Pancreas (tissue), 10 donors: ENCODE data around the gene RPTOR. TPM values are rescaled to one million over a fixed set of nuclear protein-coding genes. Genes with fewer than 3 reads are reported as not detected.

Experiments used
- ATAC-seq, 4 donors: fragments of 200-7000 bp; cut with Tn5 transposase; one replicate each; pipeline versions ENCODE4 v1.8.0 to v1.9.1; 2020; ENCODE audit warnings: mild to moderate bottlenecking in 4 of 4, moderate library complexity in 4 of 4
- DNase-seq, 6 donors: peaks; one replicate each; pipeline ENCODE4 v3.0.0-alpha.2; 2020
- FAIRE-seq: peaks from 2 replicates; lab custom pipeline; 2012; peaks lifted over from hg19 to GRCh38; lab: Jason Lieb, UNC
- H3K27ac ChIP-seq, 4 donors: fragments of 200-600 bp; sonication (generic); 1 replicate in 3 of 4; 2 replicates in 1 of 4; pipeline versions ENCODE4 v1.5.0 to v1.8.0; 2020
- H3K27me3 ChIP-seq, 4 donors: fragments of 200-600 bp; one replicate each; pipeline ENCODE4 v1.8.0; 2021
- H3K36me3 ChIP-seq, 3 donors: fragments of 200-600 bp; sonication (generic) in 1 of 3; one replicate each; pipeline versions ENCODE4 v1.5.0 to v1.8.0; 2020 to 2021
- H3K4me1 ChIP-seq, 3 donors: fragments of 200-600 bp; one replicate each; pipeline ENCODE4 v1.8.0; 2021
- H3K4me3 ChIP-seq, 4 donors: fragments of 200-600 bp; sonication (generic) in 2 of 4; one replicate each; pipeline versions ENCODE4 v1.5.0 to v1.8.0; 2020 to 2021
- H3K9me3 ChIP-seq, 4 donors: fragments of 200-600 bp; one replicate each; pipeline ENCODE4 v1.8.0; 2021
- WGBS, 2 donors: extraction: QIAGEN DNeasy Blood & Tissue Kit; methylation state at CpG; one replicate each; pipeline ENCODE4 v1.1.7; 2013; 5-methylcytosine and 5-hydroxymethylcytosine counted together
- intact Hi-C, 3 donors: fragments of 100-400 bp; cut with DNase I; formaldehyde crosslinking; loops; one replicate each; pipeline versions ENCODE4 v1.11.1 to v1.14.2; 2022
- polyA plus RNA-seq, 2 donors: library from polyadenylated mRNA; stranded (reverse); fragments of 200-250 nt; gene quantifications; one replicate each; pipeline ENCODE4 v1.2.3, GENCODE V29; 2013
- total RNA-seq, 6 donors: library from RNA; stranded (reverse); fragmentation: NEBNext Ultra II Directional in 4 of 6; extraction: Animal tissue kit (Norgen Biotek cat#: 25700) in 4 of 6; gene quantifications; one replicate each; pipeline versions ENCODE4 v1.2.1 to v1.2.4, GENCODE V29; 2021 to 2023
- TF ChIP-seq, protein P1 (sequence below), 4 donors: fragments of 200-600 bp; sonication (generic) in 3 of 4; IDR thresholded peaks; one replicate each; pipeline versions ENCODE4 v1.5.0 to v1.8.0; 2021; ENCODE audit warnings: antibody characterized with exemption in 4 of 4
- donor health status: healthy with polysubstance abuse.
- donor health status: DM: no; HTN: no; CAD: no; lungs with moderate emphysema.
- donor health status: DM: no; HTN: no; CAD: no.
- donor health status: control.
- donor health status: control.
- donor health status: Bipolar disorder and iron deficiency.
- donor health status: DM: yes; HTN: yes; CAD: no.
- donor health status: DM: no; HTN: no; CAD: no.
- donor health status: DM: no; HTN: no; CAD: no.
- donor health status: DM: yes; HTN: yes; CAD: no.

The RPTOR gene
- total and polyA plus RNA-seq, 8 donors, result 5.0 to 18.9 (median 13.2) TPM

DNA sequence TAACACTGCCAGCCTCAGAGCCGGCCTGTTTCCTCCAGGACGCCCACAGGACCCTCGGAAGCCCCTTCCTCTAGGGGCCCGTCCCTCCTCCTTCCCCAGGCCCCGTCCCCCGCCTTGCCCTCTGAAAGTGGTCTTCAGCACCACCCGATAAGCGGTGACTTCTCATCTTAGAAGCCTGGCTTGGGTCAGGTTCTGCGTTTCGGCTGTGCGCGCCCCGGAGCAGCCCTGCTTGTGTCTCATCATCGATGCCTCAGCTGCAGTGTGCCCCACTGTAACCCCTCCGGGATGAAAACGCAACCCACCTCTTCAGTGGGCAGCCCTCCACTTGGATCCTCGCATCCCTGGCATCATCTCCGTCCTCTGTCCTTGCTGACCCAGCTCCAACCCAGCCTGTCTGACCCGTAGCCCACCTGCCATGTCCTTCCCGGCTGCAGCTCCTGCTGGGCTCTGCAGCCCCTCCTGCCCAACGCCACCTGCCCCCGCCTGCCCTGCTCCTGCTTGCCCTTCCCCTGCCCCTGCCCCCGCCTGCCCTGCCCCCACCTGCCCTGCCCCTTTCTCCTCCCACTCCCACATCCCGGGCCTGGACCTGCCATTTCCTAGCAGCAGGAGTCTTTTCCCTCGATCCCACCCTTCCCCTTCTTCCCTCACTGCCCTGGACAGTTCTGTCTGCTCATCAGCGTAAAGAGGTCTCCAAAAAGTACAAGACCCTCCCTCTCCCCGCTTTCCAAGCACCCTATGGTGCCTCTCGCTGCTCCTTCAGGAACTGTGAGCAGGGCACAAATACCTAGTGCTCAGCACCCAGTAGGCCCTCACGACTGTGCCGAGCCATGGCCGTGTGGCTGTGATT, 334.5 kb downstream of the RPTOR start:
- TF ChIP-seq, protein P1, sequence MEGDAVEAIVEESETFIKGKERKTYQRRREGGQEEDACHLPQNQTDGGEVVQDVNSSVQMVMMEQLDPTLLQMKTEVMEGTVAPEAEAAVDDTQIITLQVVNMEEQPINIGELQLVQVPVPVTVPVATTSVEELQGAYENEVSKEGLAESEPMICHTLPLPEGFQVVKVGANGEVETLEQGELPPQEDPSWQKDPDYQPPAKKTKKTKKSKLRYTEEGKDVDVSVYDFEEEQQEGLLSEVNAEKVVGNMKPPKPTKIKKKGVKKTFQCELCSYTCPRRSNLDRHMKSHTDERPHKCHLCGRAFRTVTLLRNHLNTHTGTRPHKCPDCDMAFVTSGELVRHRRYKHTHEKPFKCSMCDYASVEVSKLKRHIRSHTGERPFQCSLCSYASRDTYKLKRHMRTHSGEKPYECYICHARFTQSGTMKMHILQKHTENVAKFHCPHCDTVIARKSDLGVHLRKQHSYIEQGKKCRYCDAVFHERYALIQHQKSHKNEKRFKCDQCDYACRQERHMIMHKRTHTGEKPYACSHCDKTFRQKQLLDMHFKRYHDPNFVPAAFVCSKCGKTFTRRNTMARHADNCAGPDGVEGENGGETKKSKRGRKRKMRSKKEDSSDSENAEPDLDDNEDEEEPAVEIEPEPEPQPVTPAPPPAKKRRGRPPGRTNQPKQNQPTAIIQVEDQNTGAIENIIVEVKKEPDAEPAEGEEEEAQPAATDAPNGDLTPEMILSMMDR (IDR thresholded peaks at IDR 0.05), result no peak
- Histone ChIP-seq H3K36me3 (peaks cover 0 to 6% (median 6%) of the 10 kb centered on the region in 3 donors), H3K27me3 (no peaks in the 10 kb centered on the region), H3K4me3 (no peak overlapping the region), H3K4me1 (no peaks in the 10 kb centered on the region), H3K9me3 (no peaks in the 10 kb centered on the region), H3K27ac (no peak overlapping the region)
- no peak for FAIRE-seq
- WGBS, 2 donors, result 90 to 93% methylated on average over 31 of the region's 31 CpGs
- ATAC-seq, result no peak
- peak in 2 of 6 donors; percentile 7 to 23 for DNase-seq
- intact Hi-C loops, result no loop called here

DNA sequence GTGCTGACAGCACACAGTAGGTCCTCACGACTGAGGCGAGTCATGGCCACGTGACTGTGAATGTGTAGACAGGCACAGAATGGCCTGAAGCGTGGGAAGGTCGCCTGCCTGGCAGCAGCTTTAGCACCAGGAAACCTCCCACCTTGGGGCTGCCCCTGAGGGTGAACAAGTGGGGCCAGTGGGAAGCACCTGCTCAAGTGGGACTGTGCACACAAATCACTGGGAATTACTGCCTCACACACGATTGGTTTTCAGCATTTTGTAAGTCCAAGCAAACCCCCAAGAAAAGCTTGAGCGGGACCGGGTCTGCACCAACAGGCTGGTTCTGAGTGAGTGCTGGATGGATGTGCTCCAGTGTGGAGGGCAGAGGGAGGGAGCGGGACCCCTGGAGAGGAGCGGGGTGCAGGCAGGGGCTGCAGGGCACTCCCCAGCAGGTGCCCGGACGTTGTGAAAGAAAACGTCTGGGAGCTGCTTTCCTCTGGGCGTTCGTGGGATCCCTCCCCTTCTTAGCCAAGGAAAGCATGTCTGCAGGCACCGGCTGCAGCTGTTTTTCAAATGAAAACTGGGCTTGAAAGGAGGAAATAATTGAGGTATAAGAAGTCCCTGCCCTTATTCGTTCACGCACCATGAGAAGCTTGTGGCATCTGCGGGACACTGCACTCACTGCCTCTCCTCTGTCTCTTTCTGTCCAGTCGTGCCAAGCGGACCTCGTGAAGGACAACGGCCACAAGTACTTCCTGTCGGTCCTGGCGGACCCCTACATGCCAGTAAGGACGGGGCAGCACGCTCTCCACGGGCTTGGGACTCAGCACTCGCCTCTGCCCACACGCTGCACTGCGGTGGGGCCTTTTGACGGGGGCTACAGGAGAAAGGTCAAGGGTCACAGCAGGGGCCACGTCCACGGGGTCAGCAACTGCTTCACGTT, 335.3 kb downstream of the RPTOR start:
- no peaks in the 10 kb centered on the region for H3K4me1 ChIP-seq
- FAIRE-seq (no peak), DNase-seq (peak in 2 of 6 donors; percentile 13 to 40), ATAC-seq (no peak)
- H3K4me3 ChIP-seq, result no peak overlapping the region
- intact Hi-C loops, result no loop called here
- H3K9me3 ChIP-seq, result no peaks in the 10 kb centered on the region
- 86 to 90% methylated on average over 35 of the region's 35 CpGs for WGBS, 2 donors
- TF ChIP-seq, protein P1 (IDR thresholded peaks at IDR 0.05), result no peak
- no peaks in the 10 kb centered on the region for H3K27me3 ChIP-seq
- no peak overlapping the region for H3K27ac ChIP-seq
- H3K36me3 ChIP-seq, result peaks cover 4 to 6% (median 6%) of the 10 kb centered on the region in 3 donors

DNA sequence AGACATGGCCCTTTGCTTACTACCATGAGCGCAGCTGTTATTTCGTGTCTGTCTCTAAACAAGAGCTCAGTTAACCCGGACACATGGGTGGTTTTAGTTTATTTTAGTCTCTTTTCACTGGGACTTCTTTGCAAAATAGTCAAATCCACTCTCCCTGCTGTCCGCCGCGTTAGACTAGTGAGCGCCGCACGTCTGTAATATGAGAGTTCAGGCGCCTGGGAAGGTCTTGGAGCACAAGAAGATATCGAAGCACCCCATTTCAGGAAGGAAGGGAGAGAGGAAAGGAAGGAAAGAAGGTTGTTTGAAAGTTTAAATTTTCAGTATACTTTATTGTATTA, 336.0 kb downstream of the RPTOR start:
- no peak for FAIRE-seq
- H3K4me3 ChIP-seq, result no peak overlapping the region
- no peaks in the 10 kb centered on the region for H3K27me3 ChIP-seq
- no peak overlapping the region for H3K27ac ChIP-seq
- H3K36me3 ChIP-seq, result peaks cover 6 to 9% (median 6%) of the 10 kb centered on the region in 3 donors
- 93 to 95% methylated on average over 11 of the region's 11 CpGs for WGBS, 2 donors
- intact Hi-C loops, result no loop called here
- H3K9me3 ChIP-seq, result no peaks in the 10 kb centered on the region
- DNase-seq, result no peak
- TF ChIP-seq, protein P1 (IDR thresholded peaks at IDR 0.05), result no peak
- no peaks in the 10 kb centered on the region for H3K4me1 ChIP-seq
- no peak for ATAC-seq

DNA sequence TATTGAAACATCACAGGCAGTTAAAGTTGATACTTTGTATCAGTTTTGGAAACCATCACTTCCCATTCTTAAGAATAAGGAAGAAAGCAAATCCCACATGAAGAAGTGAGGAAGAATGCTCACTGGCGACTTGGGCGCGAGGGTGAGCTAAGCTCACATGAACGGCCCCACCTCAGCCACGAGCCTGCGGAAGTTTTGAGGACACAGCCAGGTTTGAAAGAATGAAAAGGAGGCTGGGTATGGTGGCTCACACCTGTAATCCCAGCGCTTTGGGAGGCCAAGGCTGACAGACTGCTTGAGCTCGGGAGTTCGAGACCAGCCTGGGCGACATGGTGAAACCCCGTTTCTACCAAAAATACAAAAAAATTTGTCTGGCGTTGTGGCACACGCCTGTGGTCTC, 336.7 kb downstream of the RPTOR start:
- Histone ChIP-seq H3K27me3 (no peaks in the 10 kb centered on the region), H3K9me3 (no peaks in the 10 kb centered on the region), H3K4me1 (no peaks in the 10 kb centered on the region), H3K36me3 (peaks cover 6 to 9% (median 6%) of the 10 kb centered on the region in 3 donors), H3K27ac (no peak overlapping the region), H3K4me3 (no peak overlapping the region)
- no peak for ATAC-seq
- no peak for FAIRE-seq
- DNase-seq, result peak in 1 of 6 donors; percentile 33
- 86 to 94% methylated on average over 13 of the region's 13 CpGs for WGBS, 2 donors
- intact Hi-C loops, result no loop called here
- TF ChIP-seq, protein P1 (IDR thresholded peaks at IDR 0.05), result no peak
